HepG2 (cell line): ENCODE data around the gene TCERG1L. TPM values are rescaled to one million over a fixed set of nuclear protein-coding genes. Genes with fewer than 3 reads are reported as not detected.

Source experiments
- ATAC-seq: fragments of 200-7000 bp; cut with Tn5 transposase; 3 replicates; pipeline ENCODE4 v1.9.1; 2020; ENCODE audit warnings: mild to moderate bottlenecking, moderate library complexity
- BruUV-seq: library from RNA; stranded (reverse); fragments of 400-500 nt; replicated peaks from 2 replicates; lab custom pipeline; 2021; lab: Mats Ljungman, UMichigan
- CTCF ChIA-PET: fragments of 300-600 bp; formaldehyde crosslinking; extraction: SDS; loops from one replicate; lab custom pipeline; 2021; ENCODE audit warnings: low total read pairs, inconsistent platforms, low intra/inter-chr PET ratio; lab: Yijun Ruan, JAX
- POLR2A ChIA-PET: fragments of 350-600 bp; sonication (Branson Sonifier 250); formaldehyde crosslinking; loops from one replicate; lab custom pipeline; 2020; ENCODE audit warnings: antibody characterized with exemption, inconsistent platforms; lab: Yijun Ruan, JAX
- DNase-seq: peaks from one replicate; pipeline ENCODE4 v3.0.0-alpha.2; 2015; ENCODE audit warnings: low spot score
- FAIRE-seq: peaks from 3 replicates; lab custom pipeline; 2011; peaks lifted over from hg19 to GRCh38; lab: Jason Lieb, UNC
- H2AFZ ChIP-seq: one replicate; pipeline ENCODE4 v1.6.1; 2011; ENCODE audit warnings: low read length, inconsistent platforms
- H3K27ac ChIP-seq: fragments of 300-600 bp; 3 replicates; pipeline ENCODE4 v1.8.0; 2011; ENCODE audit warnings: mixed run types, mild to moderate bottlenecking, mixed read lengths, low read length, inconsistent platforms; ENCODE audit not compliant: insufficient read depth; ENCODE audit errors: extremely low read length
- H3K27me3 ChIP-seq, 2 experiments: fragments of 200-600 bp in 1 of 2; 2 replicates in 1 of 2; 3 replicates in 1 of 2; pipeline versions ENCODE4 v1.6.0 to v1.8.0; 2011; ENCODE audit warnings: low read length in 2 of 2, mild to moderate bottlenecking in 2 of 2, moderate library complexity in 2 of 2, inconsistent platforms in 1 of 2; ENCODE audit not compliant: insufficient read depth in 2 of 2, control insufficient read depth in 1 of 2
- H3K36me3 ChIP-seq, 2 experiments: fragments of 200-600 bp in 1 of 2; replicated peaks in 1 of 2; 2 replicates in 1 of 2; 3 replicates in 1 of 2; pipeline versions ENCODE4 v1.5.1 to v1.8.0; 2011; ENCODE audit warnings: low read length in 2 of 2, inconsistent platforms in 1 of 2; ENCODE audit not compliant: insufficient read depth in 2 of 2, control insufficient read depth in 1 of 2
- H3K4me1 ChIP-seq: 2 replicates; pipeline ENCODE4 v1.5.1; 2012; ENCODE audit warnings: low read length, inconsistent platforms; ENCODE audit not compliant: insufficient read depth
- H3K4me2 ChIP-seq: 2 replicates; pipeline ENCODE4 v1.6.0; 2011; ENCODE audit warnings: low read depth, low read length, inconsistent platforms
- H3K4me3 ChIP-seq, 3 experiments: fragments of 200-600 bp in 1 of 3; sonication (generic), shearing (Covaris generic) in 1 of 3; replicated peaks in 1 of 3; 2 replicates each; pipeline ENCODE4 v1.5.1; 2011 to 2016; ENCODE audit warnings: low read length in 3 of 3, inconsistent platforms in 2 of 3, low read depth in 2 of 3, mild to moderate bottlenecking in 2 of 3, control low read depth in 1 of 3, mixed read lengths in 1 of 3; ENCODE audit not compliant: insufficient read depth in 1 of 3
- H3K79me2 ChIP-seq: one replicate; pipeline ENCODE4 v1.6.1; 2011; ENCODE audit warnings: low read length, inconsistent platforms; ENCODE audit not compliant: insufficient read depth
- H3K9ac ChIP-seq: 2 replicates; pipeline ENCODE4 v1.6.0; 2011; ENCODE audit warnings: mild to moderate bottlenecking, low read depth, low read length, inconsistent platforms; ENCODE audit not compliant: insufficient read depth
- H3K9me3 ChIP-seq: 2 replicates; pipeline ENCODE4 v1.5.1; 2012; ENCODE audit warnings: mild to moderate bottlenecking, low read length
- H4K20me1 ChIP-seq: 2 replicates; pipeline ENCODE4 v1.6.0; 2011; ENCODE audit warnings: inconsistent platforms, mild to moderate bottlenecking, low read length, moderate library complexity; ENCODE audit not compliant: insufficient read depth
- BCLAF1 ChIP-seq: fragments of 450-650 bp; IDR thresholded peaks from 2 replicates; pipeline ENCODE4 v1.6.1; 2017; ENCODE audit warnings: mild to moderate bottlenecking
- CCDC6 ChIP-seq: sonication (generic); formaldehyde crosslinking; IDR thresholded peaks from 2 replicates; pipeline ENCODE4 v1.8.1; 2022; ENCODE audit warnings: mild to moderate bottlenecking, missing genetic modification reagents, moderate library complexity
- CHD2 ChIP-seq: IDR thresholded peaks from 2 replicates; pipeline ENCODE4 v1.6.1; 2011; ENCODE audit warnings: low read depth, low read length, improper control_type of control experiment
- GTF2F1 ChIP-seq: fragments of 150-350 bp; IDR thresholded peaks from 2 replicates; pipeline ENCODE4 v1.6.1; 2014; ENCODE audit warnings: low read length
- TCF7L2 ChIP-seq: IDR thresholded peaks from 2 replicates; pipeline ENCODE4 v1.6.1; 2011; ENCODE audit warnings: mild to moderate bottlenecking, low read depth, low read length, moderate library complexity
- ZNF557 ChIP-seq: sonication (generic); formaldehyde crosslinking; IDR thresholded peaks from 2 replicates; pipeline ENCODE4 v1.4.0; 2020; ENCODE audit warnings: missing genetic modification reagents
- ZNF724P ChIP-seq: sonication (generic); formaldehyde crosslinking; IDR thresholded peaks from 2 replicates; pipeline ENCODE4 v1.8.0; 2022; ENCODE audit warnings: missing genetic modification reagents, borderline replicate concordance
- ZNF790 ChIP-seq: sonication (generic); formaldehyde crosslinking; IDR thresholded peaks from 2 replicates; pipeline ENCODE4 v1.8.0; 2022; ENCODE audit warnings: missing genetic modification reagents, mild to moderate bottlenecking, borderline replicate concordance
- WGBS: methylation state at CpG from one replicate; pipeline ENCODE4 v1.1.6; 2017; ENCODE audit warnings: low lambda C conversion rate; 5-methylcytosine and 5-hydroxymethylcytosine counted together
- in situ Hi-C: cut with HindIII; loops from 2 replicates; pipeline ENCODE4 v1.10.0; 2017; ENCODE audit warnings: low pct_unique_long_range_greater_than_20kb; ENCODE audit not compliant: extremely low pct_ligation_motif_present
- intact Hi-C: fragments of 100-400 bp; cut with micrococcal nuclease; formaldehyde crosslinking; loops from one replicate; pipeline ENCODE4 v1.10.0; 2022; ENCODE audit not compliant: unreplicated experiment
- polyA plus RNA-seq, 8 experiments: library from polyadenylated mRNA; depleted of rRNA in 3 of 8; stranded (reverse) in 7 of 8; unstranded in 1 of 8; fragments of >200 nt; fragmentation: Illumina TruSeq in 4 of 8; extraction: Trizol in 4 of 8; gene quantifications; 2 replicates each; pipeline versions ENCODE4 v1.2.1 to v1.2.3, GENCODE V29; 2011 to 2016; ENCODE audit warnings: low read depth in 4 of 8, missing spikeins in 1 of 8, mixed read lengths in 1 of 8; ENCODE audit not compliant: insufficient read depth in 1 of 8
- total RNA-seq, 5 experiments: library from RNA; depleted of rRNA; stranded (reverse); fragments of >200 nt; fragmentation: Illumina TruSeq; extraction: Trizol; gene quantifications; 2 replicates each; pipeline ENCODE4 v1.2.3, GENCODE V29; 2016; ENCODE audit warnings: low read depth in 1 of 5
- TF ChIP-seq, protein P1 (sequence below), 2 experiments: sonication (generic) in 1 of 2; formaldehyde crosslinking in 1 of 2; IDR thresholded peaks; 2 replicates each; pipeline versions ENCODE4 v1.5.1 to v1.6.1; 2011 to 2020; ENCODE audit warnings: borderline replicate concordance in 1 of 2, low read depth in 1 of 2, low read length in 1 of 2, mild to moderate bottlenecking in 1 of 2, missing genetic modification reagents in 1 of 2, moderate library complexity in 1 of 2

The TCERG1L gene
- total and polyA plus RNA-seq, 2 of the 13 experiments (the other 11 are each of a cell fraction or from before 2014, with no cell fraction given), result not detected

DNA sequence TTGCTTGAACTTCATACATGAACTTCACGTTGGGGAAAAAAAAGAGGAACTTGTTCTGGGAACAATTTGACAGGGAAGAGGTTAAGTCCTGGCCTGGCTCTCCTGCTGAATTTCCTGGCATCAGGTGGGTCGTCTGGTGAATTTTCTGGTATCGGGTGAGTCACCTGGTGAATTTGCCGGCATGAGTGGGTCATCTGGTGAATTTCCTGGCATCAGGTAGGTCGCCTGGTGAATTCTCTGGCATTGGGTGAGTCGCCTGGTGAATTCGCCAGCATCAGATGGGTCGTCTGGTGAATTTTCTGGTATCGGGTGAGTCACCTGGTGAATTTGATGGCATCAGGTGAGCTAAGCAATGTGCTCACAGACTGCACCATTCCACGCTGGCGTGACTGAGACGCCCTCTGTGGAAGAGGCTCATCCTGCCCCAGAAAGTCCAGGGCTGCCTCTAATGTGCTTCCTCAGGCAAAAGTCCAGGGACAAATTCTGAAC is 255.4 kb downstream of the TCERG1L start (continued):
- TF ChIP-seq, protein P1, sequence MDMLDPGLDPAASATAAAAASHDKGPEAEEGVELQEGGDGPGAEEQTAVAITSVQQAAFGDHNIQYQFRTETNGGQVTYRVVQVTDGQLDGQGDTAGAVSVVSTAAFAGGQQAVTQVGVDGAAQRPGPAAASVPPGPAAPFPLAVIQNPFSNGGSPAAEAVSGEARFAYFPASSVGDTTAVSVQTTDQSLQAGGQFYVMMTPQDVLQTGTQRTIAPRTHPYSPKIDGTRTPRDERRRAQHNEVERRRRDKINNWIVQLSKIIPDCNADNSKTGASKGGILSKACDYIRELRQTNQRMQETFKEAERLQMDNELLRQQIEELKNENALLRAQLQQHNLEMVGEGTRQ (IDR thresholded peaks at IDR 0.05; ENCODE audit: low read depth, low read length), result no peak
- TF ChIP-seq, protein P1 (CRISPR knock-in tag; IDR thresholded peaks at IDR 0.05; ENCODE audit: borderline replicate concordance), result no peak
- TF ChIP-seq CHD2 (no peak), BCLAF1 (no peak), GTF2F1 (no peak), ZNF790 (CRISPR knock-in tag) (no peak), ZNF724P (CRISPR knock-in tag) (no peak)

GRCh38 chr10:131055437-131055836 is 256.1 kb downstream of the TCERG1L start:
- Histone ChIP-seq H3K4me3 (no peak overlapping the region), H4K20me1 (no peaks in the 10 kb centered on the region), H3K36me3 (no peaks in the 10 kb centered on the region), H3K27me3 (peaks cover 0 to 7% of the 10 kb centered on the region in 2 experiments; a peak in 2 of 5 replicates), H3K4me2 (no peak overlapping the region), H3K9ac (no peak overlapping the region), H3K27ac (no peak overlapping the region), H3K79me2 (no peaks in the 10 kb centered on the region), H2AFZ (no peak overlapping the region), H3K4me1 (no peaks in the 10 kb centered on the region), H3K9me3 (0 out of 2 replicates have a peak, but pooled peaks cover 5% of the 10 kb centered on the region)
- CTCF ChIA-PET, result no interaction called here
- in situ Hi-C loops (no loop called here), intact Hi-C loops (no loop called here)
- POLR2A ChIA-PET, result no interaction called here
- no TSS peak for BruUV-seq
- no peak for TF ChIP-seq CCDC6 (CRISPR knock-in tag)
- TF ChIP-seq TCF7L2, result no peak
- no peak for TF ChIP-seq ZNF557
- ATAC-seq (no peak), DNase-seq (no peak), FAIRE-seq (no peak)
- 34% methylated on average over 9 of the region's 9 CpGs for WGBS
